NCI-H2029 treated with DMSO at 0.1 percent for 48 hours (cell line): ENCODE measurements around the gene COL16A1.

Experiments used
- DNase-seq: peaks from one replicate; lab custom pipeline; 2025; lab: John Stamatoyannopoulos, UW

COL16A1 gene

DNA sequence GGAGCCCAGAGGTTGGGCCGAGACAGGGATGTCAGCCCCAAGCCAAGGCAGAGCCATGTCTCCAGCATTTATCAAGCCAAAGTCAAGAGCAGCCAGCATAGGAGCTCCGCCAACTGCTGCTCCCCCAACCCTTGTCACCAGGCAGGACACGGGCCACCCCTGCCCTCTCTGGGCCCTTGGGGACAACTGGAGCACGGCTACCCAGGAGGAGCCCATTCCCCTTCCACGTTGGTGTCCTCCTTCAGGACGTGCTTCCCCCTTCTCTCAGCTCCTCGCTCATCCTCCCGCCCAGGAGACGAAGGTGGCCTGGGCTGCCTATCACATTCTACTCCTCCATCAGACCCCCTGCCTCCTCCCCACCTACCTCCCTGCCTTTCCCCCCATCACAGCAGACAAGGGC lies 39.3 kb downstream of the COL16A1 start:
- no peak for DNase-seq

- no peak for DNase-seq
These were observed 40.0 kb downstream of the COL16A1 start for GRCh38 chr1:31663622-31664452.

DNA sequence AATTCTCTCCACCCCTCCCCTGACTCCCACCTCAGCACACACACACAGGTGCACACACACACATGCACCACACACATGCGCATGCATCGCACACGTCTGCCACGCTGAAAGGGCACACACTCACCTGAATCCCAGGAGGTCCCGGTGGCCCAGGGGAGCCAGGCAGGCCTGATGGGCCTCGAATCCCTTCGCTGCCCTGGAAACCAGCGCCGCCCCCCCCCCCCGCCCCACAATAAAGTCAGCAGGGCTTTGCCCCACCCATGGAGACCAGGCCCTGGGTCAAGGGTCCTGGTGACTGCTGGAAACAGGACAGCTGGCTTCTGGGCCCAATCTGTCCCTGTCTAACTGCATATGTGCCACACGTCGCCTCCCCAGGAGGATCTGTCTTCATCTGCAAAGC lies 41.4 kb downstream of the COL16A1 start:
- DNase-seq = no peak

DNA sequence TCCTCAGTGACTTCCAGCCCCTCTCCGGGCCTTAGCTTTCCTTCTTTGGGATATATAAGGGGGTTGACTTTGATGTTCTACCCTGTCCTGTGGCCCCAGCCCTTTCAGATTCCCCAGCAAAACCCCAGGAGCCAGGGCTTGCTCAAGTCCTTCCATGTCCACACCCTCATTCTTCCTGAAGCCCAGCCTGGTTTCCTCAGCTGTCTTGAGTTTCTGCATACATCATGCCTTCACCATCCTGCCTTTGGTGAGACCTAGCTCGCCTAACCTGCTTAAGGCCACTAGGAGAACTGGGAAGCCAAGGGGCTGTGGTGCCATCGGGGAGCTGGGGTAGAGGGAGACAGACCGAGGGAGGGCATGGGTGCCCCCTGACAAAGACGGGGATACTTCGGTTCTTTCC lies 42.0 kb downstream of the COL16A1 start:
- no peak for DNase-seq

- DNase-seq = no peak
These were observed 42.9 kb downstream of the COL16A1 start for GRCh38 chr1:31660871-31661455.

DNA sequence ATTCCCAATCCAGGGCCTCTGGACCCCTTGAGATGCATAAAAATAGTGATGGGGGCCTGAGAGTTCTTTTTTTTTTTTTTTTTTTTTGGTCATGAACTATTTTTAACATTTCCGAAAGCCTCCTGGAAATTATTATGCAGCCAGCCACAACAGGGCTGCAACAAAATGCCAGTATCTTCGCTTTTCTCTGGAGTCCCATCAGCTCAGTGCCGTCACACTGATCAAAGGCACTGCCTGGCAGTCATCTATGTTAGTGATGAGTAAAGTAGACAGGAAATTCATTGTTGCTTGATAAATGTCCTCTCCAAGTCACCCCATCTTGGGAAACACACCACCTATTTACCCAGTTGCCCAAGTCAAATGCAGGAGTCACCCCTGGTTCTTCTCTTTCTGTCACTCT lies 43.9 kb downstream of the COL16A1 start:
- DNase-seq = no peak

GRCh38 chr1:31658721-31659120 lies 45.1 kb downstream of the COL16A1 start:
- no peak for DNase-seq

GRCh38 chr1:31657972-31658510 lies 45.8 kb downstream of the COL16A1 start:
- DNase-seq = no peak

- no peak for DNase-seq
These were observed 46.6 kb downstream of the COL16A1 start for GRCh38 chr1:31657020-31657804.

DNA sequence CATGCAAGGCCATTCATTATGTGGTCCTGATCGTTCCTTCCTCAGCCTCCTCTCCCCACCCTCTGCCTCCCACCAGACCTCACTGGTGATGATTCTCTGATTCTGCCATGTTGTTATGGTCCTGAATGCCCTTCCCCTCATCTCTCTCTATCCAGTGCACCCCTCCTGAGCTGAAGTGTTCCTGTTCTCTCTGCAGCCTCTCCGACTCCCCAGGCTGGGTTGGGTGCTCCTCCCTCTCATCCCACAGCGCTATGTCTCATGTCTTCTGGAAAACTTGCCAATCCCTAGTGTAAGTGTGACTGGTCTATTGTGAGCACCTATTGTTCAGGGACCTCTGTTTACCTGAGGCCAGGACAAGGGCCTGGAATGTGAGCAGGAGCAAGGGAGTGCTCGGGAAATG lies 48.1 kb downstream of the COL16A1 start:
- no peak for DNase-seq

DNA sequence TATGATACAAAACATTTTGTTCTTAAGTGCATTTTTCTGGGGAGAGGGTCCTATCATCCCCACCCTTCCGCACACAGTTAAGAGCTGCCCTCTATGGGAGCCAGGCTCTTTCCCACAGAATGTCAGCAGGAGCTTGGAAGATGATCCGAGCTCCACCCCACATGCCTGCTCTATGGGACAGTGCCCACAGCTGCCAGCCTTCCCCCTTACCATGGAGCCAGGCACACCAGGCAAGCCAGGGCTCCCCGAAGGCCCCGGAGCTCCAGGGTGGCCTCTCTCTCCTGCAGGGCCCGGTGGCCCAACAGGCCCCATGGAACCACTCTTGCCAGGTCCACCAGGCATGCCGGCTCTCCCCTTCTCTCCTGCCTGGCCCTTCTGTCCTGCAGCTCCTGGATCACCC lies 48.7 kb downstream of the COL16A1 start:
- DNase-seq = no peak

- DNase-seq = no peak
These were observed 49.4 kb downstream of the COL16A1 start for GRCh38 chr1:31654474-31654776.

- no peak for DNase-seq
These were observed 49.9 kb downstream of the COL16A1 start for GRCh38 chr1:31653717-31654473.

DNA sequence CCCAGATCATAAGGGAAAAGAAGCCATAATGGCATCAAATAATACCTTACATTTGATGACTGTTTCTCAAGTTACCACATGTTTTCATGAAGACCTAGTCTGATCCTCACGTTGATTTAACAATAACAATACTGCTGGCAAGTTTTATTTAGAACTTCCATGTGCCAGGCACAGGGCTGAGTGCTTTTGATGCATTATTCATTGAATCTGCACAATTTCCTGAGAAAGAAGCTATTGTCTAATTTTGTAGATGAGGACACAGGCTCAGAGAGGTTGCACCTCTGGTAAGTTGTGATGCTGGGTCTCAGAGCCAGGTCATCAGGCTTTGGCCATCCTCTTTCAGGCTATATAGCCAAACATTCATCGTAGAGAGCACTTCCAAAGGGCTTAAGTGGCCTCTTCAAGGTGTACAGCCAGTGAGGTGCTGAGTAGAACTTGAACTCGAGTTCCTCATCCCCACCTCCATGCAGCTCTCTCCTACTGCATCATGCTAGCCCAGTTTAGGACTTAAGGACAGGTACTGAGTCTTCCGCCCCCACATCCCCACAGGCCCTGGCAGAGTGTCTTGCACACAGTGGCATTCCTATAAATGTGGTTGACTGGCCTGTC lies 50.8 kb downstream of the COL16A1 start:
- DNase-seq = no peak

GRCh38 chr1:31651766-31652165 lies 52.1 kb downstream of the COL16A1 start:
- DNase-seq = no peak

- DNase-seq = no peak
These were observed 52.8 kb downstream of the COL16A1 start for GRCh38 chr1:31651089-31651420.

GRCh38 chr1:31650161-31651088 lies 53.4 kb downstream of the COL16A1 start:
- DNase-seq = no peak

DNA sequence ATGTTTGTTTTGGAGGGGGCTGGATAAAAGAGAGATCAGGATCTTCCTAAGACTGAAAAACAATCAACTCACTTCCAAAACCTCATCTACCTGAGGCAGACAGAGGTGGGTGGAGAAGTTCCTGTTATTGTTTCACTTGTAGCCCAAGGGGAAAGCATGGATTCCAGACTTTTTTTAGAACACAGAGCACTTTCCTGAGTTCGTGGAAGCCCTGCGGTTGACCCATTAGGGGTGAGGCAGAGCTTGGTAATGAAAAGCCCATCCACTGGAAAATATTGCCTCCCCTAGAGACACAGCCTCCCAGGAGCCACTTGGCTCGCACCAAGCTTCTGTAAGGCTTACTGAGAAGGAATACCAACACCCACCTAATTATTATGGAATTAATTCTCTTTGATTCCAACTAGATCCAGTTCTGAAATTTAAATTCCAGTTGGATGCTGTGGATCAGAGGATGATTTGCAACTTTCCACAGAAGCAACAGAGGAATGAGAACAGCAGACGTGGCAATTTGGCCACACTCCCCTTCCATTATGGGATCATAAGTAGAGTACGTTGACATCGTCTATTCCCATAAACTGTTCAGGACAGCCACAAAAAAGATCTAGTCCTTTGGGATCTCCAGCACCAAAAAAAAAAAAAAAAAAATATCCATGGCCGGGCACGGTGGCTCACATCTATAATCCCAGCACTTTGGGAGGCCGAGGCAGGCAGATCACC lies 55.0 kb downstream of the COL16A1 start:
- DNase-seq = no peak

DNA sequence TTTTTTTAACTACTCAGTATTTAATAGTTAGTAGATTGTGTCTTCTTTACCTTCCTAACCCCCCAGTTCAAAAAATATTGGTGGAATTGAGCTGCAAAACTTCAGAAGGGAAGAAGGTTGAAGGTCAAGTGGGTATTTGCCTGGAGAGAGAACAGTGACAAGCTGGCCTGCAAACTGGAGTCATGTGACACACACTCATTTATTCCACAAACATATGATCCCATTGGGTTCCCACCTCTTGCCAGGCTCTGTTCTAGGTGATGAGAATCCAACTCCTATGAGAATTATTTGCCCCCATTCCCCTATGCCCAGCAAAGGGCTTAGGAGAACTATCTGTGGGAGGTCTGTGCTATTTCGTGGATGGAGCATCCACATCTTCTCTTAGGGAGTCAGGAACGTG lies 55.6 kb downstream of the COL16A1 start:
- no peak for DNase-seq

DNA sequence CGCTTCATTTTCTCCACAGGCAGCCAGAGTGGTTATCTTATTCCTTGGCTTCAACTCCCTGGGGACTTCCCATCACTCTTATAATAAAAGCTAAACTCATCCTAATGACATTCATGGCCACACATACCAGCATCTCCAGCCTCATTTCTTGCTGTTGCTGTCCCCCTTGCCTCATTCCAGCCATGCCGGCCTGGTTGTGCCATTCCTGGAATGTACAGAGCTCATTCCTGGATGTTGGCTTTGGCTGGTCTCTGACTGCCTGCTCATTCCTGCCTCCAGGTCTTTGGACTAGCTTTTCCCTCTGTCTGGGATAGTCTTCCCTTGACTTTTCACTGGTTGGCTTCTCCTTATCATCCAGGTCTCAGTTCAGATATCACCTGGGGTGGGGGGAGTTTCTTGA lies 56.7 kb downstream of the COL16A1 start:
- DNase-seq = no peak
